GM19324 (cell line): ENCODE measurements around the gene DAPP1.
"Not testable (repeated sequence)": the region's sequence is repeated elsewhere in the genome, so short reads cannot be mapped to it uniquely, and the experiment has no call there.

Source experiments
- ATAC-seq: cut with Tn5 transposase; IDR thresholded peaks from one replicate; pipeline ENCODE4 v1.9.1; 2021; ENCODE audit warnings: mild to moderate bottlenecking, moderate library complexity; ENCODE audit not compliant: unreplicated experiment, low FRiP score

The DAPP1 gene, protein sequence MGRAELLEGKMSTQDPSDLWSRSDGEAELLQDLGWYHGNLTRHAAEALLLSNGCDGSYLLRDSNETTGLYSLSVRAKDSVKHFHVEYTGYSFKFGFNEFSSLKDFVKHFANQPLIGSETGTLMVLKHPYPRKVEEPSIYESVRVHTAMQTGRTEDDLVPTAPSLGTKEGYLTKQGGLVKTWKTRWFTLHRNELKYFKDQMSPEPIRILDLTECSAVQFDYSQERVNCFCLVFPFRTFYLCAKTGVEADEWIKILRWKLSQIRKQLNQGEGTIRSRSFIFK

DNA sequence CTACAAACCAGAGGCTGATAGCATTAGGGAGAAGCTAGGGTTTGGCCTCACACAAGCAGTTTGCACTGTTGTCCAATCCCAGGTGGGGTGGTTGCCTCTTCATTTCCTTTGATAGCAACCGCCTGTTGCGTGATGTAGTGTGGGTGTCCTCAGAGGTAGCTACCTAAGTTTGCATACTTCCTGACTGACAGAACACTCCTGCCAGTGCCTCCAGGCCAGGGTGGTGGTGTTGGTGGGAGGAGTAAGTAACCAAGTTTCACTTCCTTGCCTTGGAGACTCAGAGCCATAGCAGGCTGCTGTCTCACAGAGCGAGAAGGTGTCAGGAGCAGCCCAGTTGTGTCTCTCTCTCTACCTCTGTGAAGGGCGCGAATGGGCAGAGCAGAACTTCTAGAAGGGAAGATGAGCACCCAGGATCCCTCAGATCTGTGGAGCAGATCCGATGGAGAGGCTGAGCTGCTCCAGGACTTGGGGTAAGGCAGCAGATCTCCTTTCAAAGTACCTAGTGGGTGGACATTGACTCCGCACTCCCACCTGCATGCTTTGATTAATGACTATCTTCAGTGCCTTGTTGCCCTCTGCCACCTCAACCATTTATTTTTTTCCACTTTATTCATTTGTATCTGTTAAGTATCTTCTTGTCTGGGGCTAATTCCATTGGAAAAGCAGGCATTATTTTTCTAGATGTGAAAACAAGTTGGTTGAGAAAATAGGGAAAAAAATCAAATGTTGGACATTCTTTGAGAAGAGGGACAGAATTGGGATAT is at the start of gene DAPP1:
DAPP1 (plus strand) TSS at position 283 of the 764 bp plus-strand sequence; CDS start at position 370, 87 bp downstream.
- peak; percentile 98 for ATAC-seq

DNA sequence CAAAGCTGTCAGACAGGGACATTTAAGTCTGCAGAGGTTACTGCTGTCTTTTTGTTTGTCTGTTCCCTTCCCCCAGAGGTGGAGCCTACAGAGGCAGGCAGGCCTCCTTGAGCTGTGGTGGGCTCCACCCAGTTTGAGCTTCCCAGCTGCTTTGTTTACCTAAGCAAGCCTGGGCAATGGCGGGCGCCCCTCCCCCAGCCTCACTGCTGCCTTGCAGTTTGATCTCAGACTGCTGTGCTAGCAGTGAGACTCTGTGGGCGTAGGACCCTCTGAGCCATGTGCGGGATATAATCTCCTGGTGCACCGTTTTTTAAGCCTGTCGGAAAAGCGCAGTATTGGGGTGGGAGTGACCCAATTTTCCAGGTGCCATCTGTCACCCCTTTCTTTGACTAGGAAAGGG is 45.8 kb upstream of the DAPP1 start:
- not testable (repeated sequence) for ATAC-seq

GRCh38 chr4:99783940-99784339 is 32.7 kb upstream of the DAPP1 start:
- ATAC-seq = no peak

- no peak for ATAC-seq
These were observed 31.8 kb upstream of the DAPP1 start for GRCh38 chr4:99784842-99785241.

DNA sequence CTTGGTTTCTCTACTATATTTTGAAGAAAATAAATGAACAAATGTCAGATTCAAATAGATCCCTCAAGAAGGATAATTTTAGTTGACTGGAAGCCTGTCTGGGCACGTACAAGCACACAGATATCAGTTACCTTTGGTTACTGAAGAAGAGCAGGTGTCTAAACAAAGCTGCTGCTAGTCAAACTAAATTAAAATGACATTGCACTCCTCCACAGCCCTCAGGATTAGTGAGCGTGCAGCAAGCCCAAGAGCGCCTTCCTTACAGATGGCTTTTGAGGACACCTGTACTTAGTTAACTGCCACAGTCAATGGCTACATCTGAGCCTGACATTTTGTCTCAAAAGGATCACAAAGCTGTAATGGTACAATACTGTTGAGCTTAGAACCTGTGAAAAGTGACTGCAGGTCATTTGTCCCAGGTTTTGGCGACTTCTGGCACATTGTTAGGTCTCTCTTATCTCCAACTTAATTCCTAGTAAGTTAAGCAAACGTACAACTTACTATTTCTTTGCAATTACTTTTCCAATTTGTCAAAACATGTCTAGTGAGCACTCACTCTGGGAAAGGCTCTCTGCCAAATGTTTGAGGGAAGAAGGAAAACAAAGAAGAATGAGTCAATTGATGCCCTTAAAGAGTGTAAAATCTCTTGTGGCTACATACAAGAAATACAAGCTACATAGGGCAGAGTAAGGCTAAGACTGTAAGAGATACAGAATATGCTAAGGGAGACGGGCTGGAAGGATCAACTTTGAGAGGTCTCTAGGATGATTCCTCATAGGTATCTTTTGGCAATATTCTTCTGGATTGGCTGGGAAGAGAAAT is 25.6 kb upstream of the DAPP1 start:
- no peak for ATAC-seq

GRCh38 chr4:99800332-99801004 is 16.2 kb upstream of the DAPP1 start:
- no peak for ATAC-seq

DNA sequence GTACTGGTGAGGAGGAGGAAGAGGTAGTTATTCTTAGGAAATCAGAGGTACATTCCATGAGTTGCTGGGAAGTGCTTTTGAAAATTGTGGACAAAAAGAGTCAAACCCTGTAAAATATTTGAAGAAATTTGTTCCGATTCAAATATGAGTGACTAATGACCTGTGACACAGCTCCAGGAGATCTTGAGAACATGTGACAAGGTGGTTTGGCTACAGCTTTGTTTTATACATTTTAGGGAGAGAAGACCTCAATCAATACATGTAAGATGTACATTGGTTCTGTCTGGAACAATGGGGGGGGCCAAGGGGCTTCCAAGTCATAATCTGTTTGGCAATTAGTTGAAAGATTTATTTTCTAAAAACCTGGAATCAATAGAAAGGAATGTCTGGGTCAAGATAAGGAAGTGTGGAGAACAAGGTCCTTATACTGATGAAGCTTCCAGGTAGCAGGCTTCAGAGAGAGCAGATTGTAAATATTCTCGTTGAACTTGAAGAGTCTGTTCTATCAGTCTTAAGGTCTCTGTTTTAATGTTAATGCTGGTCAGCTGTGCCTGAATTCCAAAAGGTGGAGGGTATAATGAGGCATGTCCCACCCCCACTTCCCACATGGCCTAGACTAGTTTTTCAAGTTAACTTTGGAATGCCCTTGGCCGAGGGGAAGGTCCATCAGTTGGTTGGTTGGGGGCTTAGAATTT is 15.5 kb upstream of the DAPP1 start:
- ATAC-seq = no peak

DNA sequence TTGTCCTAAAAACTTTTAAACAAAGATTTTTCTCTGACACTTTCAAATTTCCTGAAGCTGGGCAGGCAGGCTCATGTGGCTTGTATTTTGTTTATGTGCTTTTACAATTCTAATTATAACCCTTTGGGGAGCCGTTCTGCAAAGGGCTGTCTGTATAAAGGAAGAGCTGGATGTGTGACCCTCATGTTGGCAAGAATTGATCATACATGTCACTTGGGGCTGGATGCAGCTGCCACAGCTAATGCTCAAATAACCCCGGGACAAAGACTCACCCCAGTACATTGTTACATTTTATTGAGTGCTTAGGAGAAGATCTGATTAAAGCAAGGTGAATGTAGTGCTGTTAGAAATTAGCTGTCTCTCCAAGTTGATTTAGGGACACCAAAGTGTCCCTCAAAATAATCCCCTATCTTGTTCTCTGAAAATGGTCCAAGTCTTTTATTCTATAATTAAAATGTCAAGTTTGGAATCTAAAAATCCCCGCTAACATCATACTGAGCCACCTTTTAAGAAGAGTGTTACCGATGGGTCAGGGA is 13.0 kb upstream of the DAPP1 start:
- no peak for ATAC-seq

DNA sequence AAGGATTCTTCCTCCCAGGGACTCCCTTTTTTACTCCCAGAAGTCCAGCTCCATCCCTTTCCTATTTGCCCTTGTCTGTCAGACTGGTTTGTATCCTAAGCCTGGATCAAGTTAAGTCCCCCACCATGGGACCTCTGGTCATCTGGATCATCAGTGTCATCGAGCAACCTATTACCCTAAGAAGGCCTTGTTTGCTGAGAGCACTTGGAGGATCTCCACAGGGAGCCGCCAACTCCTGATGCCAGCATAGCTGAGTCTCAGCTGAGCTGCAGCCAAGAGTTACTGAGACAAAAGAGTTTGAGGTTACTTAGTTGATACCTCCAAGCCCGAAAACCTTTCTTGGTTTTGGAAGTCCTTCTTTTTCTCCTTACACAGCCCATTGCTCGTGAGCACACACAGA is 10.1 kb upstream of the DAPP1 start:
- no peak for ATAC-seq

DNA sequence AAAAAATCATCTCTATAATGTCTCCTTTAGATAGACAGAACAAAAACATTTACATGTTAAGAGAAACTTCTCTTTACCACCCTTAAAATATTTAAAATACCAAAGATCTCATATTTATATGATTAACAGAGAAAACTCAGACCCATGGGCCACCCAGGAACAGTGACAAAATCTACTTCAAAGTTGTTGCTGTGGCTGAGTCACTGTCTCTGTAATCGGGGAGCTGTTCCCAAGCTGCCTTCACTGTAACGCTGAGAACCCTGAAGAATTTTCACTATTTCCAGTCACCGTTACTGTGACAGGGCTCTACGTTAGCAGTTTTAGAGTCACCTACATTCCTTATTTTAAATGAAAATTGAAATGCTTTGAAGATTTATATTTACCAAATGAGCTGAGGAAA is 9.0 kb upstream of the DAPP1 start:
- no peak for ATAC-seq

DNA sequence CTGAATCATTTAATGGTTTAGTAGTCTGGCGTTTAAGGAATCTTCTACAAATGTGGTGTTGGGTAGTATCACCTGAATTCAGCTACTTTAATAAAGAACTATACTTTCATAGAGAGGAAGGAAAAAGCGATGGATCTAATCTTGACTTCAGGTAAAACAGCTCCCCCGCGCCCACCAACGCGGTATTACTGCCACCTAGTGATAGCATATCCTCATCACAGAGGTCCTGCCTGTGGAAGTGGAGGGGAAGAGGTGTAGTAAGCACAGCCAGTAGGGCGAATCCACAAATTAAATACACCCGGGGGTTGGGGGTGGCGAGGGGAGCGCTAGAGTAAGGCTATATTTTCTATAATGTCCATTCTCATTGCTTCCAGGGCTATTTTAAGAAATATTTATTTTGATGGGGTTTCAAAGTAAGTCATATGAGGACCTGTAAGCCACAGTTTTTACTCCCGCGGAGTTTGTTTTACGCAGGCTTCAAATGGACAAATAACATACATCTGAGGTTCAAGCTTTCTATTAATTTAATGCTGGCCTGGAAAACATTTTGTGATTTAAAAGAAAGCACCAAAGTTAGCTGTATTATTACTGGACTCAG is 8.3 kb upstream of the DAPP1 start:
- peak; percentile 73 for ATAC-seq

DNA sequence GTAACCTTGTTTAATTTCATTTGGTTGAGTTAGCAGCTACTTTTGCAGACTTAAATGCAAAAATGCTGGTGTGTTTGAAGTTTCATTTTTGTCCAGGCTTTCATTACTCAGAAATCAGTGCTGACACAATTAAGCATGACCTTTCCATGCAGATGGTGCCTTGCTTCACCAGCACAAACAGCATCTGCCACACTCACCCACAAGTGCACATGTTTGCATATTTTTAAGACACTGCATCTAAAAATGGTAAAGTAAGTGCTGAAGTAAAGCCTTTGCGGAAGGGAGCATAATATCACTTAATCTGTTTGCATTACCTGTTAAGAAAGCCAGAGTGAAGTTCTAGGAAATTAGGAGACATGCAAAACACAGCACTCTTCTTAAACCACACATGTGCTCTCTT is 7.3 kb upstream of the DAPP1 start:
- no peak for ATAC-seq

DNA sequence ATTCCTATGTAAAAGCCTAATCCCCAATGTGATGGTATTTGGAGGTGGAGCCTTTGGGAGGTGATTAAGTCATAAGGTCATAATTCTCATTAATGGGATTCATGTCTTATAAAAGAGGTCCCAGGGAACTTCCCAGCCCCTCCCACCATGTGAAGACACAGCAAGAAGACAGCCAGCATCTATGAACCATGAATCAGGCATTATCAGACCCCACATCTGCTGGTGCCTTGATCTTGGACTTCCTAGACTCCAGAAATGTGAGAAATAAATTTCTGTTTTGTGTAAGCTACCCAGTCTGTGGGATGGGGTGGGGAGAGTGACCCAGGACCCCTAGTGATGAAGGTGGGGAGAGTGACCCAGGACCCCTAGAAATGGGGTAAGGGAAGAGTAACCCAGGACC is 6.1 kb upstream of the DAPP1 start:
- no peak for ATAC-seq

GRCh38 chr4:99811117-99811516 is 5.5 kb upstream of the DAPP1 start:
- ATAC-seq = no peak

GRCh38 chr4:99811850-99812249 is 4.8 kb upstream of the DAPP1 start:
- ATAC-seq = no peak

DNA sequence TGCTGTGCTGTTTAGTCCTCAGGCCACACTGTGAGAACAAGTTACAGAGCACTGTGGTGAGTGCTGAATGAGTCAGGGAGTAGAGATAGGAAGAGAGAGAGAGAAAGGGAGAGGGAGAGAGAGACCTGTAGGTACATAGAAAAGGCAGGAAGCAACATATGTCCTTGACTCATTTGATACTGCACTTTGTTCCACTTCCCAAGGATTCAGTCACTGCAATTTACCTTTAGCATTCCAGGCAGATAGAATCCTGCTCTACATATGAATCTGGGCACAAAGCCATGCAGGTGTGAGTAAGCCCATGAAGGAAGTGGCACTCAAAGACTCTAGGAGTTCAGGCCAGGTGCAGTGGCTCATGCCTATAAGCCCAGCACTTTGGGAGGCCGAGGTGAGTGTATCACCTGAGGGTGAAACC is 1.0 kb upstream of the DAPP1 start:
- no peak for ATAC-seq

DNA sequence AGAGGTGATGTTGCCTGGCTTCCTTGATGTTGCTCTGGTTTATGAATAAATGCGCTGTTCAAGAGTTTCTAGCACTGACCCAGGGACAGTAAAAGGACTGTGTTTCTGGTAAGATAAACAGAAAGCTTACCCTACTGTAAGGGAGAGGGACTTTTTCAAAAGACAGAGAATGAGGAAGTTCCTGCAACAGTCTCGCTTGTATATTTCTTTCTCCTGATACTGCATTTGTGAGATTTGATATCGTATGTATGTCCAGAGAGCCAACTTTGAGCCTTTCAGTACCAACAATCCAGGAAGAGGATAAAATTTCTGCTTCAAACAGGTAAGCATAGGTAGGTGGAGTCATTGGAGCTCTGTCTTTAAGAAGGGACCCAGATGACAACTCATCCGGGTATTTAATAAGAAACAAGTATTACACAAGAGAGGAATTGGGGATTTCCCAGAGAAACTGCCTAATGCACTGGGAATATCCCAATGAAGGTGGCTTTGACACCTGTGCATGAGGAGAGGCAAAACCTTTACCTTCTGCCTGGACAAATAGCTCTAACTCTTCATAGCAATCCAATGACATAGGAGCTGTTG is 773 bp downstream of the DAPP1 start:
- no peak for ATAC-seq

DNA sequence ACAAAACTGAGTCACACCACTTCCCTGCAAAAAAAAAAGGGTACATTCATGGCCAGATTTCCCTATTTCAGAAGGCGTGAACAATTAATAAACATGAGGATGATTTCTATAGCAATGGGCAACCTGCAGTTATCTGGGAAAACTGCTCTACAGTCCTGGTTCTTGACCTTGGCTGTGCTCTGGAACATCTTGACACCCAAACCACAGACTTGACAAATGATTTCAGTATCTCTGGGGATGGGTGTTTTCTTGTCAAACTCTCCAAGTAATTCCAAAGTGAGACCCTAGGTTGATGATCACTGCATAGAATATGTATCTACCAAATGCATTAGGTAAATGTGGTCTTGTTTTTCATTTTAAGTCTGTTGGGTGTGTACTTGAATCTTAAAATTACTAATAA is 2.0 kb downstream of the DAPP1 start:
- no peak for ATAC-seq

DNA sequence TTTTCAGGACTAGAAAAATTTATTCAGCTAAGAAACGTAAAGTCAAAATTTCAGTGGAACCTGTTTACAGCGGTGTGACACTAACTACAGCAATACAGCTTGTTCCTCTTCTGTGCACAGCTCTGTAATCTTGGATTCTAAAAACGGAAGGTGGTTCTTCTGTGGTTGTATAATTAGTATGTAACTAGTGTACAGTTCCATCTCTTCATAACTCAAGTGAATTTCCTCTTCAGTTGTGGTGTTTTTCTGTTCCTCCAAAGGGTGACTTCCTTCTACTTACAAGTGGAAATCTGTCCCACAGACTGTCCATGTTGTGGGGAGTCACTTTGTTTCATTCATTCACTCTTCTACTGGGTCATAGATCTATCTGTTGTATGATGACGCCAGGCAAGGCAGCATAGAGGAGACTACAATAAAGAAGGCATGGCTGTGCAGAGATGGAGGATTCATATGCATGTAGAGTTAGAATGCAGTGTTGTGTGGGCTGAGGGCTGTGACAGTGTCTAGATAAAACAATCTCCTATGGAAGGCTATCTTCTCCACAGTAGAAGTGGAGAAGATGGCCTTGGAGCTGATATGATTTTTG is 5.4 kb downstream of the DAPP1 start:
- peak; percentile 82 for ATAC-seq
